HG03039 (cell line): Measurements from ENCODE around the gene PANK2.

Experiments used
- ATAC-seq: cut with Tn5 transposase; IDR thresholded peaks from one replicate; pipeline ENCODE4 v1.9.1; 2021; ENCODE audit warnings: mild to moderate bottlenecking, moderate library complexity; ENCODE audit not compliant: unreplicated experiment

The PANK2 gene

GRCh38 chr20:3900187-3900604, 11.0 kb downstream of the PANK2 start:
- no peak for ATAC-seq

DNA sequence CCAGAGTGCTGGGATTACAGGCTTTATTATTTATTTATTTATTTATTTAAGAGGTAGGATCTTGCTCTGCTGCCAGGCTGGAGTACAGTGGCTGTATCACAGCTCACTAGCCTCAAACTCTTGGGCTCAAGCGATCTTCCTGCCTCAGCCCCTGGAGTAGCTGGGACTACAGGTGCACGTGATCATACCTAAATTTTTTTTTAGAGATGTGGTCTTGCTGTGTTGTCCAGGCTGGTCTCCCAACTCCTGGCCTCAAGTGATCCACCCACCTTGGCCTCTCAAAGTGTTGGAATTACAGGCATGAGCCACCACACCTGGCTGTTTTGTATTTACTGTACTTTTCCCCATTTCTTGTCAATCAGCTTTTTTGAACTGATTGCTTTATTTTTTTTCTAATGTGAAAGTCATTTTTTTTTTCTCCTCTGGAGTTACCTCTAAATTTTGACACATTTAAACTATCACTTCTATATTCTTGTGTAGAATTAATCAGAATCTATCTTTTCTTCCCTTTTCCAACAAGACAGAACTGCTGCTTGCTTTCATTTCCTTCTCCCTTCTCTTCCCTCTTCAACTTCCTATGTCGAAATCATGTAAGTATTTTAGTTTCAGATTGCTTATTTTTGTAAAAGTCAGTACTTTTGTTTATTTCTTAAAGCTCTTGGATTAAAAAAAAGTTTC, 12.0 kb downstream of the PANK2 start:
- ATAC-seq, result no peak

GRCh38 chr20:3901706-3902440, 12.7 kb downstream of the PANK2 start:
- ATAC-seq, result no peak

- ATAC-seq, result no peak
Observed at GRCh38 chr20:3902446-3902845, 13.3 kb downstream of the PANK2 start.

- ATAC-seq, result no peak
Observed at GRCh38 chr20:3904224-3904623, 15.0 kb downstream of the PANK2 start.

- ATAC-seq, result no peak
Observed at GRCh38 chr20:3904857-3905256, 15.7 kb downstream of the PANK2 start.

DNA sequence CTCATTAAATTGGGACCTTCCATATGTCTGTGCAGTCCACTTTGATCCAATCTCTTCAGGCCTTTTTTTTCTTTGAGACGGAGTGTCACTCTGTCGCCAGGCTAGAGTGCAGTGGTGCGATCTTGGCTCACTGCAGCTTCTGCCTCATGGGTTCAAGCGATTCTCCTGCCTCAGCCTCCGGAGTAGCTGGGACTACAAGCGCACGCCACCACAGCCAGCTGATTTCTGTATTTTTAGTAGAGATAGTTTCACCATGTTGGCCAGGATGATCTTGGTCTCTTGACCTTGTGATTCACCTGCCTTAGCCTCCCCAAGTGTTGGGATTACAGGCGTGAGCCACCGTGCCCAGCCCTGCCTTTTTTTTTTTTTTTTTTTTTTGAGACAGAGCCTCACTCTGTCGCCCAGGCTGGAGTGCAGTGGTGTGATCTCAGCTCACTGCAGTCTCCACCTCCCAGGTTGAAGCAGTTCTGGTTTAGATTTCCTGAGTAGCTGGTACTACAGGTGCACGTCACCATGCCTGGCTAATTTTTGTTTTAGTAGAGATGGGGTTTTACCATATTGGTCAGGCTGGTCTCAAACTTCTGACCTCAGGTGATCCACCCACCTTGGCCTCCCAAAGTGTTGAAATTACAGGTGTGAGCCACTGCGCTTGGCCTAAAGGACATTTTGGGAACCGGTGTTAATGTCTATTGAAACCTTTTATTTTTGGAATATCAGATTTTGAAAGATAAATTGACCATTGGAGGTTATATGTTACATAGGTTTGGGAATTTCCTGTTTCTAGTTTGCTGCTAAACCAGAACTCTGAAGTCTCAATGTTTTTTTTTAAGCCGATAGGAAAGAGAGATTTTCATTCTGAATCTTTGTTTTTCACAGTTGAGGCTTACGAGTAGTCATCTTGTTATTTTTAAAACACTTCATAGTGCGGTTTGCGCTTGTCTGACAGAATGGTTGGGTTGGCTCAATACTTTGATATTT, 17.8 kb downstream of the PANK2 start:
- ATAC-seq, result peak; percentile 79

- ATAC-seq, result no peak
Observed at GRCh38 chr20:3908667-3909066, 19.5 kb downstream of the PANK2 start.

GRCh38 chr20:3909952-3910366, 20.8 kb downstream of the PANK2 start:
- ATAC-seq, result no peak

DNA sequence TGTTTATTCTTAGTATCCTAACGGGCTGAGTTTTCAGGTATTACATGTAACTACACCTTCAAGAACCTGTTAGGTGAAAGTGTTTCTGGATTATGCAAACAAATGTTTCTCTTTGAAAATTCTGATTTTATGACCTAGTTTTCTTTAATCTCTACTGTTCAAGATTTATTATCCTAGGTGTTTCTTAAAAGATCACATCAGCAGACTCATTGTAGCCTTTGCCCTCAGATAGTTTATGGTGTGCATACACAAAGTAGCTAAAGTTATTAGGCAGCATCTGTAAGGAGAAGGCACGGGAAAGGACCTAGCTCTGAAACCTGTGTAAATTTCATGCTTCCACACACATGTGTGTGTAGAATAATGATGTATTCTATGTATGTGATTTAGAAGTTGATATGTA, 21.7 kb downstream of the PANK2 start:
- no peak for ATAC-seq

GRCh38 chr20:3911956-3912355, 22.8 kb downstream of the PANK2 start:
- ATAC-seq, result no peak

- ATAC-seq, result no peak
Observed at GRCh38 chr20:3914446-3914845, 25.3 kb downstream of the PANK2 start.

DNA sequence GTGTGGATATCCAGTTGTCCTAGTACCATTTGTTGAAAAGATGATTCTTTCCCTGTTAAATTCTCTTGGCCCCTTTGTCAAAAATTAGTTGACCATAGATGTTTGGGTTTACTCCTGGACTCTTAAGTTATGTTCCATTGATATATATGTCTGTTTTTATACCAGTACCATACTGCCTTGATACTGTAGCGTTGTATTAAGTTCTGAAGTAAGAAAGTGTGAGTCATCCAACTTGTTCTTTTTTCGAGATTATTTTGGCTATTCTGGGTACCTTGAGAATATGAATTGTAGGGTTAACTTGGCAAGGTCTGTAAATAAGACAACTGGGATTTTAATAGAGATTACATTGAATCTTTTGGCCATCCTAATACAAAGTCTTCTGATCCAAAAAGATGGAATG, 26.5 kb downstream of the PANK2 start:
- no peak for ATAC-seq

GRCh38 chr20:3916364-3916763, 27.2 kb downstream of the PANK2 start:
- ATAC-seq, result no peak

DNA sequence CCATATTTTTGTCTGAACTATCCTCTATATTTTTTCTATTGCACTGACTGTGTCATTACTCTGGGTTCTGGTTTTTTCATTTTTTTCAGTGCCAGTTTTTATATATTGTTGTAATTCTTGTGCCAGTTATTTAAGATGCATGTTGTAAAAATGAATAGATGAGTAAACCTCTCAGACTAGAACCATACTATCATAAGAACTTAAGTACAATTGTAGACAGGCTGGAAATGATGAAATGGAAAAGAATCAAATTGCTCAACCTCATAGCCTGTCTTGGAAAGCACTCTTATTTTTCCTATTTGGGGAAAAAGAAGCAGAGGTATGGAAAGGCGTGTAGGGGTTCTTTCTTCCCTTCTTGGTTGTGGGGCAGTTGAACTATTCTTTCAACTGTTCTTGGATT, 30.2 kb downstream of the PANK2 start:
- no peak for ATAC-seq

- ATAC-seq, result no peak
Observed at GRCh38 chr20:3922223-3922982, 33.2 kb downstream of the PANK2 start.

DNA sequence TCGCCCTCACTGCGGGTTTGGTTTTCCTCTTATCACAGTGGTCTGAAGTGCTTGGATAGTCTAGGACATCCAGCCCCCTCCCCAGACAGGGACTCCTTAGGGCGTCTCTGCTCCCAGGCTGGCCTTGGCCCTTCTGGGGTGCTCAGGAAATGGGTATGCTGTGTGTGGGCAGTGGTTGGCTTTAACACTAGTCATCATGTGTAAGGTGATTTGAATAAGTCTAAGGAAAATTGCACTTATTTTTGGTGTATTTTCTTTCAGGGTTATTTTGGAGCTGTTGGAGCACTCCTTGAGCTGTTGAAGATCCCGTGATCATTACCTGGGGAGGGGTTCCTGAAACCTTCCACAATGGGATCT, 33.8 kb downstream of the PANK2 start:
- ATAC-seq, result no peak

- no peak for ATAC-seq
Observed at GRCh38 chr20:3923818-3924217, 34.6 kb downstream of the PANK2 start.

DNA sequence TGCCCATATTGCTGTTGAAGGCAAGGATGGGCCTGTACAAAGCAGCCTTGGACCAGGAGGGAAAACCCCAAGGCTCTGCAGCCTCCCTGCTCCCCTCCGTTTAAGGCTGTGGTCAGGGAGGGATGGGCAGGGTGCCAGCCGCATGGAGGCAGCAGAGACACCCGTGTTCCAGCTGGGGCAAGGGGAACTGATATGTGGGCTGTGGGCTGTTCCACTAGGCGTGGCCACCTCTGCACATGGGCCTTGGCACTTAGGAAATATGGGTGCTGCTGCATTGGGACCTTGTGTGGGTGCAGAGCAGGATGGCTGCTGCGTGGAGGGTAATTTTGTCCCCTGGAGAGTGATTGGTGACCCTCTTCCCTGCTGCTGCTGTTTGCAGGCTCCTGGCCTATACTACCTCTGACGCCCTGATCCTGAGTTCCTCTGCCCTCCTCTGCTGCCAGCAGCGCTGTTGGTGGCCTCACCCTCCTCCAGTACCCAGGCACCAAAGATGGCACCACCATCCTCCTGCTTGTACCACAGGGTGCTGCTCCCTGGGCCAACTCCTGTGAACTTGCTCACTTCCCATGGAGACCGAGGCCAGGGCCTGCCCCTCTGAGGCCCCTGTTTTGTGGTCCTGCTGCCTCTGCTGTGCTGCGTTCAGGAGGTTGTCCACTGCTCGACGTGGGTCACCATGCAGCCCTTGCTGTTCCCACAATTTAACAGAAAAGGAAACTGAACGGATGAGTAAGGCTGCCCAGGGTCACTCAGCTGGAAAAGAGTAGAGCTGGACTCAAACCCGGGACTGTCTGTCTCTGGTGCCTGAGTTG, 35.3 kb downstream of the PANK2 start:
- no peak for ATAC-seq

- ATAC-seq, result no peak
Observed at GRCh38 chr20:3925113-3925695, 36.0 kb downstream of the PANK2 start.
